DMS153 treated with DMSO at 0.1 percent for 48 hours (cell line): ENCODE data around the gene AGO3.
A peak's percentile ranks its signal among the peaks of the same experiment; 100 is the strongest.
"Not testable (repeated sequence)": the region's sequence is repeated elsewhere in the genome, so short reads cannot be mapped to it uniquely, and the experiment has no call there.

Experiments
- DNase-seq: peaks from one replicate; lab custom pipeline; 2025; ENCODE audit not compliant: unreplicated experiment; lab: John Stamatoyannopoulos, UW

Gene AGO3

DNA sequence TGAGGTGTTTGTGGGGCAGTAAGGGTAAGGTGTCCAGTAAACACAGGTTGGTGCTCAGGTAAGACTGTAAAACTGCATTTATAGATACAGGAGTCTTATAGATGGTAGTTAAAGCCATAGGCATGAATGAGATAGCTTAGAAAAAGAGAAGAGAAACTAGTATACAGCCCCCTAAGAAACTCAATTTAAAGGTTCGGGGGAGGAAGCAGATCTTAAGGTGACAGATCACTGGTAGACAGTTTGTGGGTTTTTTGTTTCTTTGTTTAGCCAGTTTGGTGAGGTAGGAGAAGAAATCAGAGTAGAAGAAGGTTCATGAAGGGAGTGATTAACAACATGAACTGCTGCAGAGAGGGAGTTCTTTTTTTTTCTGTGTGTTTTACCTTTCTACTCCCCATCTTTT lies 6.1 kb upstream of the AGO3 start:
- DNase-seq, result no peak

DNA sequence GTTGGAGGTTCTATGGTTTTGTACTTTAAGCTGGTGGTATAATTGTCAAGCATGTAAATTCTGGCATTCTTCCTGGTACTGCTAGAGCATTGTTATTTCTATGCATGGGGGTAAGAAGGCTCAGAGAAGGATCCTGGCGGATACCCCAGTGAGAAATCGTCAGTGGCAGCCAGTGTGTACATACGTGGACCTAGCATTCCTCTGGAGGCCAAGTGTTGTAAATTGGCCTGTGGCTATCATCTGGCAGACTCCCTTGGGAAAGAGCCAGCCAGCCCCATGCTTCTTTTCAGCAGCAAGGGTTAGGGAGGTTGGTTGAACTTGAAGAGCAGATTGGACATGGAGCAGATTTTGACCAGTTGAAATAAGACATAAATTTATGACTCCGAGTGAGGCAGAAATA lies 5.2 kb upstream of the AGO3 start:
- no peak for DNase-seq

DNA sequence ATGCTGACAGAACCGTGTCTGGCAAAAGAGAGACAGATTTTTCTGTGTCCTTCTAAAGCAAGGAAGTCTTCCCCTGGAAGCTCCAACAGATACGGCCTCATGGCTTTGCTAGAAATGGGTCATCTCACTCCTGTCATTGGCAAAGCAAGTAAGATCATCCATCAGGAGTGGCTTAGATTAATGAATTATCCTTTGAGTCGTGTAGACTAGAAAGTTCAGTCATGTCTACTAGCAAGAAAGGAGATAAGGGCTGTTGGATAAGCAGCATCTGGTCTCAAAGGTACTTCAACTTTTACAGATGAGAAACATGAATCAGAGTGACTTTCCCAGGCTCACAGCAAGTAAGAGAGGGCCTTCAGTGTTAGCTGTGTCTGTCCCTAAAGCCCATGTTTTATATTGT lies 3.4 kb upstream of the AGO3 start:
- DNase-seq, result no peak

DNA sequence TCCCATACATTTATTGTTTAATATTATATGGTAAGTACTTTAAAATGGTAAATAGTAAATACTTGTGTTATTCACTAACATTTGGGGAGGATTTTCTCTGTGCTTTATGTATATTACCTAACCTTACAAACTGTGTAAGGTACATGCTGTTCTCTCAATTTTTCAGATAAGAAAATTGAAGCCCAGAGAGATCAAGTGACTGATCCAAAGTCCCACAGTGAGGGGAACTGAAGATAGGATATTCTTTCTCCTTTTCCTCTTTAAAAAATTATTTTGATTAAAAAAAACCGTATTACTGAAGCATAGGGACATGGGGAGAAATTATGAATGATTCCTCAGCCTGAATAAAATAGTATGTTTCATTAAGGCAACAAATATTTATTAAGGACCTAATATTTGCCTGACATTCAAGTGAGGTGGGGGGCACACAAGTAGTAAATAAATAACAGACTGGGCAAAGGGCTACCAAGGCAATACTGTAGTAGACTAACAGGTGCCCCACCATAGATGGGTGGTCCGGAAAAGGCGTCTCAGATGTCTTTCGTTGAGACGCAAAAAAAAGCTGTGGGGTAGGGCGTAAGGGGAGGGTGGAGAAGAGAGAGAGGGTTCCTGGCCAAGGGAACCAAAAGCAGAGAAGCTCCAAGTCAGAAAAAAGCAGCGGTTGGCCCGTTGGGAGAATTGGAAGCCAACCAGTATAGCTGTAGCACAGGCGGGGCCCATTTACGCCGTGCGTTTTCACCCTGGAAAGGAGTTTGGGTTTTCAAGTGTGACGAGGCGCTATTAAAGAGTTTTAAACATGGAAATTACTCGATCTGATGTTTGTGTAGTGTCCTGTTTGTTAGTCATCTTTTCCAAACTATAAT lies 944 bp upstream of the AGO3 start:
- DNase-seq, result peak; percentile 79

DNA sequence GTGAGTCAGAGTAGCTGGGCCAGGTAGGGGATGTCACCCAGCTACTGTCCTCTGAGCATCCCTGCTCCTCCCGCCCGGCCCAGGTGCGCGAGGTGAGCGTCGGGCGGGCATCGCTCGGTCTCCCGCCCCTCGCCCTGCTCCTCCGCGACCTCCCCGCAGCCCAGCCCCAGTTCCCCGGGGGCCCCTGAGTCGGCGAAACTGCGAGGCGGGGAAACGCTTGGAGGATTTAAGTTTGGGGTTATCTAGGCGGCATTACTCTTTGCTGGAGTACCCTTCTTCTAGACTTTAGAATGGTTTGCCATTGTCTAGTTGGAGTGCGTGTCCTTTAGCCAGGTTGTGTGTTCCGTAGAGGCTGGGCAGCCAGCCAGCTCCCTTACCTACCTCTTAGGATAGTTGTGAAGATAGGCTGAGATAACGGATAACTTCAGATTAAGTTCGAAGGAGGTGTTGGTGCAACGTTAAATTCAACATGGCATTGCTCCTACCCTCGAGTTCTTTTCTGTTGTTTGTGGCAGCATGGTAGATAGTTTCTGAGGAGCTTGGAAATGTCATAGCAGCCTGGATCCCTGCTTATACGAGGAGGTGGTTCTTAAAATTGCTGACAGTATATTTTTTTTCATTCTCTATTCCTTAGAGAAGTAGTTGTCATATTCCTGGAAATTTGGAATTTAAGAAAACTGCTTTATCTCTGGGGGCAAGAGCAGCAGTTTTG lies 697 bp downstream of the AGO3 start:
- DNase-seq, result peak; percentile 55

DNA sequence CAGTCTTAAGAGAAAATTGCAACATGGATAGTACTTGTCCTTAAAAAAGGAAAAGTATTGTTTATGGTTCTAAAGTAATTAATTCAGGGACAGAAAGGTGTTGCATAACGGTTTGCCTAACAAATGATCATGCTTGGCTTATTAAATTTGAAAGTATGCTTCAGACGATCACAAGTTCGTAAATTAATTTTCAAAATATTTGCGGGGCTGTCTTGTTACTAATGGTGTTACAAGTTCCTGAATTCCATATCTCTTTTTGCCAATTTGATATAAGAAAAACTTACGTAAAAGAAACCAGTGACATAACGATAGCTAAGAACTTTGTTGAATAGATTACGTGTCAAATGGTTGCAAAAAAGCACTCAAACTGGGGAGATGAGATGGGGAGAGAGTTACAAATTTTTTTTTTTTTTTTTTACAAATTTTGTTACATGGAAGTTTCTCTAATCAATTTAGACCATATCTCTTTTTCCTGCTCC lies 1.3 kb downstream of the AGO3 start:
- DNase-seq, result no peak

DNA sequence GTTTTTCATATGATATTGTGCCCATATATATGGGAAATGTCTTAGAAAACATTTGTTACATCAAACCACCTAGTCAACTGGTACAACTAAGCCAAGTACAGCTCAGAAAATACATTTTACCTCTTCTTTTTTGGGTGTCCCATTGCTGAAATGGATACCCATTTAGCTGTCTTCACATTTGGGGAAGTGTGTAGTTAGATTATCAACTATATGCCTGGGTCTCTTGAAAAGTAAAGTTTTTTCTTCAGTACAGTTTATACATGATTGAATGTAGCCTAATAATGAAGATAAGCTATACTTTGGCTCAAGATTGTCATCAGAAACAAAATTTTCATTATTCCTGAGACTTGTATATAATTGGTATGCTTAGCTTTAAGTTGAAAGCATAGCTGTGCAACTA lies 2.0 kb downstream of the AGO3 start:
- DNase-seq, result no peak

DNA sequence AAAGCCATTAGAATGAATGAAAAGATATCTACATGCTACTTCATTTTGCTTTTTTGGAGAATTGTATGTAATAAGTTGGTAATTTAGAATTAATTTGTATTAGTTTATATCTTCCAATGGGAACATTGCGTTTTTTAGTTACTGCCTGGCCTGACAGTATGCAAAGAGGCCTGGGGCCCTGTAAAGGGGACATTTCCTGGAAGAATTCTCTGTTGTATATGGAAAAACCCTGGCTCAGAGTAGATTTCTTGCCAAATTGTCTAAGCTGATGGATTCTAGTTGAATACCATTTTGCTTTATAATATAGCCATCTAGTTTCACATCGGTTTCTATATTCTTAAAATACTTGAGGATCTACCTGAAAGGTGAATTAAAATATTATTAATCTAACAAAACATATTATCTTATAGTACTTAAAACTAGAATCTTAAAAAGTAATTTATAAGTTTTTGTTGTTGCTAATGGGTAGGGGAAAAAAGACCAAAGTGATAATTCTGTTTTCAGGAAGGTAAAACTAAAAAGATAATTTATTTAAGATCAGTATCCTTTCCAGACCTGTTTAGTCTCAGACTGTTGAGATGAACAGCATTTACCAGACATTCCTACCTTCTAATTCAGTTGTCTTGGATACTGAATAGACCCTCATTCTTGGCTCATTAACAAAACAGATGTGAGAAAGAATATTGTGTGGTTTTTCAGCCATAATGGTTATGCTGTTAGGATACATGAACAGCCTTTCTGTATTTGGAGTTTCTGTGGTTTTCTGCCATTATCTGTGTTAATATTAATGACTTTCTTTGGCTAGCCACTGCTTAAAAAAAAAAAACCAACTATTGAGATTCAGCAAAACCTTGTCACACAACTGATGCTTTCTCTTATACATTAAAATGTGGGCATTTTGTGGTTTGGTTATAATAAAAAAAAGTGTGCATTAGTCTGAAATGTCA lies 4.8 kb downstream of the AGO3 start:
- DNase-seq, result no peak

DNA sequence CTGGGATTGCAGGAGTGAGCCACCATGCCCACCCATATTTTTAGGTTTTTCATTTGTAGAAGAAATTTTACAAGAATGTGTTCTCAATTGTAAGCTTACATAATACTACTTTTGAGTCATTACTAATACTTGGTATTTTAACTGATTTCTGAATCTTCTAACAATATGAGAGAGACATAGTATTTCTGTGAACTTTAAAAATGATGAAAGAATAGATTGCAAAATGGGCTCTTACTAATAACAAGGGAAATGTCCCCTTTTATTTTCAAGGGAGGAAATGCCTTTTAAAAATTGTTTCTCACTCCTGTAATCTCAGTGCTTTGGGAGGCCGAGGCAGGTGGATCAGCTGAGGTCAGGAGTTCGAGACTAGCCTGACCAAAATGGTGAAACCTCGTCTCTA lies 5.9 kb downstream of the AGO3 start:
- DNase-seq, result no peak

DNA sequence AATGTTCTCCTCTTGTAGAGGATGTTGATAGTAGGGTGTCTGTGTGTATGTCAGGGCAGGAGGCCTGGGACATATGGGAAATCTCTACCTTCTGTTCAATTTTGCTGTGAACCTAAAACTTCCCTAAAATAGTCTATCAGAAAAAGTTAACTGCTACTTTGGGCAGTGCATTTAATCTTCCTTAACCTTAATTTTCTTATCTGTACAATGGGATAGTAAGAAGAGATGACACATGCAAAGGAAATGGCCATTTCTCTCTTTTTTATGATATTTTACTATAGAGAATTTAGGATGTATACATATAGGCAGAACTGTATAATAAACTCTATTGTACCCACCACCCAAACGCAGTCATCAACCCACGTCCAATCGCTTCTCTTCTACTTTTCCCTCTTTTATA lies 8.6 kb downstream of the AGO3 start:
- no peak for DNase-seq

DNA sequence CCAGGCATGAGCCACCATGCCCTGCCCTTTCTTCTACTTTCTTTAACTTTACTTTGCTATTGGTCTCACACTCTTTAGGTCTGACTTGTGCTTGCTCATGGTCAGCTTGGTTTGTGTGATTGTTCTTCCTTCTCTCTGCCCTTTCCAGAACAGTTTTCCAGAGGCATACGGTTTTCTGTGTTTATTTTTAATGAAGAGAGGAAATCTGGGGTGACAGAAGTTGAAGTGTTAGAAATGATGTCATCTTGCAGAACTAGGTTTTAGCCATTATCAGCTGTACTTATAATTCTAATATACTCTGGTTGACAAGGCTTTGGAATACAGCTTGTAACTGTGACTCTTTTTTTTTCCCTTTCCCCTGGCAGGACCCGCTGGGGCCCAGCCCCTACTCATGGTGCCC lies 14.4 kb downstream of the AGO3 start:
- DNase-seq, result no peak

DNA sequence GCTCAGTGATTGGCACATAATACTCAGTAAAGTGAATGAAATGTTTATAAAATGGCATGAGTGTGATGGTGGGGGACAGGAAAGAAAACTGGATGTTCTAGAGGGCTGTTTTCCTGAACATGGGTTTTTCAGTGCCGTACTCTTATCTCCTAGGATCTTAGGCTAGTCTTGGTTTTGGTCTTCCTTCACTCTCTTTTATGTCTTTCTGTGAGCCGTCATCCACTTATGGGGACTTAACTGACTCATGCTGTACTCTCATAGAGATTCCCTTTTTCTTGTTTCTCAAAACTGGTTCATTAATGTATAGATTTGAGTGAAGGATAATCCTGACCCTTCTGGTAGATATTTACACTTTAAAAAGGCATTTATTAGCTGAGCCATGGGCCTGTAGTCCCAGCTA lies 16.6 kb downstream of the AGO3 start:
- no peak for DNase-seq

DNA sequence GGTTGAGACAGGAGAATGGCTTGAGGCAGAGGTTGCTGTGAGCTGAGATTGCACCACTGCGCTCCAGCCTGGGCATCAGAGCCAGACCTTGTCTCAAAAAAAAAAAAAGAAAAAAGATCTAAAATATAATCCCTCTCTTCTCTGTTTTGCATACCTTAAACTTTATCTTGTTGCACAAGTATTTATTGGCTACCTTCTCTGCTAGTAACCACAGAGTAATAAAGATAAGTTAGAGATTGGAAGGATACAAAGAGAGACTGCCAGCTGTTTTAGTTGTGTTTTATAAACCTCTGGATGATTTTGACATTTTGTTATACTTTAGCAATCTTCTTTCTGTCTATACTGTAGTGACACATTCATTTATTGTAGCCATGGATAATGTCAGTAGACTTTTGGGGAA lies 27.7 kb downstream of the AGO3 start:
- DNase-seq, result no peak

DNA sequence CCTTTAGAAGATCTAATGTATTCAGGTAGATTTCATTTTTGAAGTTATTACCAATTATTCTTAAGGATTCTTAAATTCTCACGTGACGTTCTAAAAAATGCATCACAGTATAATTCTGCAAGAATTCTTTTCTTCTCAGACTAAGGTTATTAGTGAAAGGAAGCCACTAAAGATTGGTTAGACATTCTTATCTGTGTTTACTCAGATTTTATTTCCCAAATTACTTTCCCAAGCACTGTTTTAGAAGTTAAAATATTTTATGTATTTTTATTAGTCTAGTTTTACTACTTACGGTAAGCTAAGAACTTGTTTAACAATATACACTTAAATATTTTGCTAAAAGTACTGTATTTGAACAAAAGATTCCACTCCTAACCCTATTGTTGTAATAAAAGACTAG lies 28.4 kb downstream of the AGO3 start:
- DNase-seq, result no peak

DNA sequence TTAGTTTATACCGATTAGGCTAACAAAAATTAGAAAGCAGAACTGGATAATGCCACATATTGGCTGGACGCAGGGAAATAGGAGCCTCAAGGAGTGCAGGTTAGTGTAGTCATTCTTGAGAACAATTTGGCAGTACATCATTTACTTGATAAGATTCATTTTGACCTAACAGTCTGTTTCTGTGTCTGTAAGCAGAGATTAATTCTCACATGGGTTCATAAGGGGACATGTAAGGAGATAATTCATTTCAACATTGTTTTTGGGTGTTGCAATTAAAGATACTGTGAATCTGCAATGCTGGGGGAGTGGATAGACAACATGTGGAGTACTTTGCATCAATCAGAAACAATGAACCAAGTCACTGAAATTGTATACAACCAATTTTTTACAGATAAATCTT lies 32.0 kb downstream of the AGO3 start:
- no peak for DNase-seq

DNA sequence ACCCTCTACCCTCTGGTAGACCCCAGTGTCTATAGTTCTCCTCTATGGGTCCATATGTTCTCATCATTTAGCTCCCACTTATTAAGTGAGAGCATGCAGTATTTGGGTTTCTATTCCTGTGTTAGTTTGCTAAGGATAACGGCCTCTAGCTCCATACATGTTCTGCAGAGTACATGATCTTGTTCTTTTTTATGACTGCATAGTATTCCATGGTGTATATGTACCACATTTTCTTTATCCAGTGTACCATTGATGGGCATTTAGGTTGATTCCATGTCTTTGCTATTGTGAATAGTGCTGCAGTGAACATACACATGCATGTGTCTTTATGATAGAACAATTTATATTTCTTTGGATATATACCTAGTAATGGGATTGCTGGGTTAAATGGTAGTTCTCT lies 33.4 kb downstream of the AGO3 start:
- DNase-seq, result not testable (repeated sequence)

DNA sequence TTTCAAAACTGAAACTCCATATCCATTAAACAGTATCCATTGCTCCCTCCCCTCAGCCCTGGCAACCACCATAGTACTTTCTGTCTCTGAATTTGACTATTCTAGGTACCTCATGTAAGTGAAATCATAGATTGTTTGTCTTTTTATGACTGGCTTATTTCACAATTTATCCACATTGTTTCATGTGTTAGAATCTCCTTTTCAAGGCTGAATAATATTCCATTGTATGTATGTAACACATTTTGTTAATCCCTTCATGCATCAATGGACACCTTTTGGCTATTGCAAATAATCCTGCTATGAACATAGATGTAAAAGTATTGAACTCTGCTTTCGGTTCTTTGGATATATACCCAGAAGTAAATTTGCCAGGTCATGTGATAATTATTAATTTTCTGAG lies 37.5 kb downstream of the AGO3 start:
- DNase-seq, result no peak

DNA sequence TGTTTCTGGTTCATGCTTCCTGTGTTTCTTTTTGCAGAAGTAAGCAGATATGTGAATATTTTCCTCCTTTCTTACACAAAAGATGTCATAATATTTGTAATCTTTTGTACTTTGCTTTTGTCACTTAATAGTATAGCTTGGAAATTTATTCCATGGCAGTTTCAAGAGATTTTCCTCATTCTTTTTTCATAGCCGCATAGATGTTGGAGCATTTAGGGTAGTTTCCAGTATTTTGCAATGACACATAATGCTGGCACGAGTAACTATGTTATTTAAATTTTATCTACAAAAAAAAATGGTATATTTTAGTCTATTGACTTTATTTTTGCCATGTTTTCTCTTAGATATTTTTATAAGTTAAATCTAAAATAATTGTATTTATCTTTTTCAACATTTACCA lies 40.7 kb downstream of the AGO3 start:
- DNase-seq, result no peak

DNA sequence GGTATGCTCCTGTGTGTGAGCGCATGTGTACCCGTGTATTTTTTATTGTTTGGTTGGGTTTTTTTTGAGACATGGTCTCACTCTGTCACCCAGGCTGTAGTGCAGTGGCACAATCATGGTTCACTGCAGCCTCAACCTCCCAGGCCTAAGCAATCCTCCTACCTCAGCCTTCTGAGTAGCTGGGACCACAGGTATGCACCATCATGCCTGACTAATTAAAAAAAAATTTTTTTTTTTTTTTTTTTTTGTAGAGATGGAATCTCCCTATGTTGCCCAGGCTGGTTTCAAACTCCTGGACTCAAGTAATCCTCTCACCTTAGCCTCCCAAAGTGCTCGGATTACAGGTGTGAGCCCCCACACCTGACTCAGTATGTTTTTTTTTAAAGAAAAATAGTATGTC lies 41.7 kb downstream of the AGO3 start:
- DNase-seq, result not testable (repeated sequence)

DNA sequence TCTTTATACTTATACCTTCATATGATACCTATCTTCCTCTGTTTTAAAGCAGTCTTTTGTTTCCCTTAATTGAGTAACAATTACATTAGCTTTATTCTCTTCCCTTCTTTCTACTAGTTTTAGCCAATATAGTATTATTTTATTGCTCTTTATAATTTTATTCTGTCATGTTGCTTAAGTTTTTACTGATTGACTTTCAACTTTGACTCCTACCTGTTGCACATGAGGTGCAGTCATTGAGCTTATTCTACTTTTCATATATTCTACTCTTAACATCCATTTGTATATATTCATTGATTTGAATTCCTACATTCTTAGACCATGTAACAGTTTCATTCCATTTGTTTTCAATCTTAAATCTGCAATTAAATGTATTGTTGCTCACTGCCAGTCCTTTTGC lies 49.2 kb downstream of the AGO3 start:
- DNase-seq, result no peak

DNA sequence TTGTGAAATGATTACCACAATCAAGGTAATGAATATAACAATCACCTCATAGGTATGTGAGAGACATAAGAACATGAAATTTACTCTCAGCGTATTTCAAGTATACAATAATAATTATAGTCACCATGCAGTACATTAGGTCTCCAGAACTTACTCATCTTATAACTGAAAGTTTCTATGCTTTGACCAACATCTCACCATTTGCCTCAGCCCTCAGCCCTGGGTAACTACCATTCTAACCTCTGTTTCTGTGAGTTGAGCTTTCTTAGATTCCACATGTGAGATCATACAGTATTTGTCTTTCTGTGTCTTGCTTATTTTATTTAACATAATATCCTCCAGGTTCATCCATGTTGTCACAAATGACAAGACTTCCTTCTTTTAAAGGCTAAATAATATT lies 57.3 kb downstream of the AGO3 start:
- DNase-seq, result no peak
